ENCODE results near the gene CARS1.

The CARS1 gene

DNA sequence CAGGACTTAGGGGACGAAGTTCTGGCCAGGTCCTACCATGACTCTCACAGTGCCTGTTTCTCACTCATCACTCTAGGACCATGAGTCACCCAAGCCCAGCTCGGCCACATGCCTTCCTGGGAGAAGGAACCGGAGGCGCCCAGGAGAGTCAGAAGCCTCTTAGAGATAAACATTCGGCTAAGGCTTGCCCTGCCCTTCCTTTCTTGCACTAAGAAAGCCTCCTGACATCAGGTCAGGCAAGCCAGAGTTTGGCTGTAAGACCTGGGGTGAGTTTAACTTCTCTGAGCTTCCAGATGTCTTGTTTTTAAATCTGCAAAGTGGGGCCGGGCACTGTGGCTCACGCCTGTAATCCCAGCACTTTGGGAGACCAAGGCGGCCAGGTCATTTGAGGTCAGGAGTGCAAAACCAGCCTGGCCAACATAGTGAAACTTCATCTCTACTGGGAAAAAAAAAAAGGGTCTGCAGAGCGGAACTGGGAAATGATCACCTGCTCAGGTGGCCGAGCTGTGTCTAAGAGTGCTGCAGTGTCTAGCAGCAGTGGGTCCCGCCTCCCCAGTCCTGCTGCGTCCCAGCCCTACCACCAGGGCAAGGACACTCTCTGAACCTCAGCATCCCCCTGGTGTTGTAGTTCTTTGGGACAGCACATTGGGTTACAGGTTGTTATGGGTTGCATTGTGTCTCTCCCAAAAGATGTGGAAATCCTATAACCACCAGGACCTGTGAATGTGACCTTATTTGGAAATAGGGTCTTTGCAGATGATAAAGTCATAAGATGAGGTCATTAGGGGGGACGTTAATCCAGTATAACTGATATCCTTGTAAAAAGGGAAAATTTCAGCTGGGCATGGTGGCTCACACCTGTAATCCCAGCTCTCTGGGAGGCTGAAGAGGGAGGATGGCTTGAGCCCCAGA is 1.8 kb upstream of the CARS1 start:
- DNase-seq = peak; percentile 52

DNA sequence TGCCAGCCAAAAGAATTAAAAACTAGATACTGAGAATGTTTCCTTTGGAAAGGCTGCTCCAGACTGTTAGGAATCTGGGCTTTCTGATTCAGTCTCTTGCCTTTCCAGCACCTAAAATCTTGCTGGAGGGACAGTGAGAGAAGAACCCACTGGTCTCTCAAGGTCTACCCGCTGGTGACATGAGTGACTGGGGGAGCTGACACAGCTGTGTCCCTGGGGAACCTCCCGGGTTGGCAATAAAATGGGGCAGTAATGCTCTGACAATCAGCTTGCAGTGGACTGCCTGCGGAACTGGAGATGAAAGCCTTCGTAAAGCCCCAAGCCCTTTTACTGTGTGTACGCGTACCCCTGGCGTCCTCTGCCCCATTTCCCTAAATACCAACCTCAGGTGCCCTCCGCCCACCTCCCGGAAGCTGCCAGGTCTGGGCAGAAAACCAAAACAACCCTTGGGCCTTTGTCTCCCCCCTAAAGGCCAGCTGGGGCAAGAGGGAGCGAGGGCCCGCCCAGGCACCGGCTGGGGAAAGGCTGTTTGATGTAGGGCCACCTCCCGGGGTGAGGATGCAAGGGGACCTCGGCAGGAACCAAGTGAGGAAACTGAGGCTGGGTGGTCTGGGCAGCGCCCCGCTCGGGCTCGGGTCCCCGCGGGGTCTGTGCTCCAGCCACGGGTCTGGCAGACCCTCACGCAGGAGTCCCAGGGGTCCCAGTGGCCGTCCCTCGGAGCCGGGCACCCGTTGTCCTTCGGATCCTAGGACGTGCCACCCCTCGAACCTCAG is 741 bp downstream of the CARS1 start:
- DNase-seq = no peak

DNA sequence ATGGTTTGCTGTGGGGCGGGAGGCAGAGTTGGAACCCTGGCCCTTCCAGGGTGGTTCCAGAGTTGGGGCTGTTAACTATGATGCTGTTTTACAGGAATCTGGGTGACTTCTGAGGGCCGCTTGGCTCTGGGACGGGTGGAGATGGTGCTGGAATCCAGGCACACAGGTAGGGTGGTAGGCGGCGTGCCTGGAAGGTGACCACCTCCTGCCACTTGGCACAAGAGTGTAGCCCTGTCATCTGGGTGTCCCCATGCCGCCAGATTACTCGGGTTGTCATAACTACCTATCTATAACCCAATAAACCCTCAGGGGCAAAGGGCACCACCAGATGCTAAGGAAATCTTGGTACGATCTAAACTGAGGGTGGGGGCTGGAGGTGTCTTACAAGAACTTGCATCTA is 1.3 kb downstream of the CARS1 start:
- no peak for DNase-seq

DNA sequence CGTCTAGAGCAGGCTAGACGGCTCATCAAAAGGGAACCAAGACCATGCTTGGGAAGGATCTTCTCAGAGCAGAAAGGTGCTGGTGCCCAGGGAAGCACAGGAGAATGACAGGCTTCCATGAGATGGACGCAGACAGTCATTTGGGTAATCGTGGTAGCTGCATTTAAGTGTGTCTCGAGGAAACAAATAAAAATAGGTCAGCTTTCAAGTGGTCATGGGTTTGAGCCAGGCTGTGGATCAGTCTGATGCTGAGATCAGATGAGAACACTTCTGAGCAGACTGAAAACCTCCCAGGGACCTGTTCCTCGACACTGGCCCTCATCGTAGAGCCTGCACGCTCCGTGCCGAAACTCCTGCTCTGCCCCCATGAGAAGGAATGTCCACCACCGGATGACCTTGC is 4.7 kb downstream of the CARS1 start:
- DNase-seq = no peak

DNA sequence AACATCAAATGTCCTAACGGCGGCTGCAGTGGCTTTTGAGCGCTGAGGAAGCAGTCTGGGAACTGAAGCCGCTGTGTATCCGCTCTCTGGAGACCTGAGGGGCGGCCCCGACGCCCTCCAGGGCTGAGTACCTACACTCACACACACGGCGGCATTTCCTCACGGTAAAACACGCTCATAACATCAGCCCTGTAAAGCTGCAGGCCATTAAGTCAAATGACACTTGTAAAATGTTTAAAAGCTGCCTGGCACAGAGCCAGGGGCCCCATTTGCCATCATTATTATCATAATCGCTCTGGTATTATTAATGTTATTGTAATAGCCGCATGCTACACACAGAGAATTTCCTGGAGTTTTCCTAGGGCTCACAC is 5.1 kb downstream of the CARS1 start:
- no peak for DNase-seq

DNA sequence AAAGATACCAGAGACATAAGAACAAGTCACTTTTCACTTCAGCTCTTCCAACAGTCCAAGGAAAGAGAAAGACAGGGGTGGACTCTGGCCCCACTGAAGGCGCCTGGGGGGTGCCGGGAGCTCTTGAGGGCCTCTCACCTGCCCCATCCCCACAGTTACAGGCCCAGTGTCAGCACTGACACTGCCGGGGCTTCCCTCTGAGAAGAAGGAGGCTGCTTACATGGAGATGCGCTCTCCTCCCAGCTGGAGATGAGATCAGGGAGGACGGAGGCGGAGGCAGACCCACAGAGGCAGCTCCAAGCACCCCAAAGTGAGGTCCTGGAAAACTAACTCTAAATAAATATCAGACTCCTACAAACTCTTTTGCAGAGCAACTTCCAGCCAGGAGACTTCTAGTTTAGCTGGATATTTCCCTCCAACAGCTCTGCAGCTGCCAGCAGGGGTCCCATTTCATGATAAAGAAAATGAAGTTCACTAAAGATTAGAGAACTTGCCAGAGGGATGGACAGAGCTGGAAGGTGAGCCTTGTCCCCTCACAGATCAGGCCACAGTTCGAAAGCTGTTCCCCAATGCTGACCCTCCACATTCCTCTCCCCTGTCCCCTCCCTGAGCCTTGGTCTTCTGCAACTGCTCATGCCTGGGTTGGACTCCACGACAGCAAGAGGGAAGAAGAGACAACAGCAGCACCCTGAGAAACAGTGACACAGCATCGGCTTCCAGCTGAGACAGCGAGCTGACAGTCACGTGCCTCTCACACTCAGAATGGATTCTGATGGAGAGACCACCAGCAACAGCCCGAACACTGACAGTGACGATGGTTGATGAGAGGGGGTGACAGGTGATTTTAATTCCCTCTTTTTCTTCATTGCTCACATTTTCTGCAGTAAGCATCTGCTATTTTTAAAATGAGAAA is 5.8 kb downstream of the CARS1 start:
- DNase-seq = no peak

DNA sequence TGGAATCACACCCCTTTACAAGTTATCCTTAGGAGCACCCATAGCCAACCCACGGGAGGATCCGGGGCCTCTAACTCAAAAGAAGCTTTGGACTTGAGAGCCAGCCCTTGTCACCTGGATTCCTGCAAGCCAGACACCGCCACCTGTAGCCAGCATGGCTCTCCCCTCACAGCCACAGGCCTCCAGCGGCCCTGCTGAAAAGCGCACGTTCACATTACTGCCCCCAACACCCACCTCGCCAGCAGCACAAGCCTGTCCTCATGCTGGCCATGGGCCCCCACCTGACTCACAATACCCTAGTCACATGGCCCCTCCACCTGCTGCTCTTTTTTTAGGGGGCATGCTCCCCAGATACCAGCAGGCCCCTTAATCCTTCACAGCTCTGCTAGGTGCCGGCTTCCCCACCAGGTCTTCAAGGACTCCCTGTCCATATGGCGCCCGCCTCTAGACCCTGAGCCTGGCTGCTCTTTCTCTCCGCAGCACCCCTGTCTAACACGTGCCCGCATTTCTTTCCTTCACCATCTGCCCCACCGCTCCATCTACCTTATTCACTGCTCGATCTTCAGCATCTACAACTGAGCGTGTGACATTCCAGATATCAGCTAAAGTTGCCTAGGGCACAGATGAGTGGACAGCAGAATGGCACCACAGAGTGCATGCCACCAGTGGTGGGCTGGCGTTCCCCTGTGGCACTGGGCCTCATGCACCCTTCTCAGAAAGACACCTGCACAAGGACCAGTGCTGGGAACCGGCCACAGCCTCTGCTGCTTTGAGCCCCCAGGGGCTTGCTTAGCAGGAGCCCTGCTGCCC is 6.6 kb downstream of the CARS1 start:
- DNase-seq = no peak

DNA sequence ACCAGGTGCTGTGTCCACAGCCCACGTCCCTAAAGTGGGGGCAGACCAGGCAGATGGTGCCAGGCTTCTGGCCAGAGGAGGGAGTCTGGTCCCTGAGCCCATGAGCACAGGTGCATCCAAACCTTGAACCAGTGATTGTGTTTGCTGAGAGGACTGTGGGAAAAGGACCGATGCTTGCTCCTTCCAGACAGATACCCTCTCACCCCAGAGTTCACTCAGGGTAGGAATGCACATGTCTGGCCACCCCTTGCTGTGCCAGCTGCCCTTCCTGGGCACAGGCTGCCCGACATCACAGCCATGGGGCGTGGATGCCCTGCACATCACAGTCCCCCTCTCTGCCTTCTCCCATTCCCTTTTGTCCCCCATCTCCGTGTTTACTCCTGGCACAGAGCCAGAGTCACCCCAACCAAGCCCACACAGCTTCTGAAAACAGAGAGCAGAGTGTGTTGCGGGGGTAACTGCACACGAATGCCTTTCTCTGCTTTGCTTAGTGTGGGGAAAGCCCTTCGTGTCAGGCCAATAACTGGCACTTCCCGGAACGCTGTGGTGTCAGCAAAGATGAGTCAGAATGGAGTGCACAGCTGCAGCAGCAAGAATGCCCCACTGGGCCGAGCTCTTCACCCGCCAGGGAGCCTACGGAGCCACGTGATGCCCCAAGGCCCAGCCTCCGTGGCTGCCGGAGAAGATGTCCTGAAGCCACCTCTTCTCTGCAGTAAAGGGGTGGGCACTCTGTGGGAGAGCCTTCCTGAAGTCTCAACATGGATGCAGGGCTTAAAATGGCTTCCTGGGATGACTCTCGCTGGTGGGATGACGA is 7.6 kb downstream of the CARS1 start:
- DNase-seq = peak; percentile 91

DNA sequence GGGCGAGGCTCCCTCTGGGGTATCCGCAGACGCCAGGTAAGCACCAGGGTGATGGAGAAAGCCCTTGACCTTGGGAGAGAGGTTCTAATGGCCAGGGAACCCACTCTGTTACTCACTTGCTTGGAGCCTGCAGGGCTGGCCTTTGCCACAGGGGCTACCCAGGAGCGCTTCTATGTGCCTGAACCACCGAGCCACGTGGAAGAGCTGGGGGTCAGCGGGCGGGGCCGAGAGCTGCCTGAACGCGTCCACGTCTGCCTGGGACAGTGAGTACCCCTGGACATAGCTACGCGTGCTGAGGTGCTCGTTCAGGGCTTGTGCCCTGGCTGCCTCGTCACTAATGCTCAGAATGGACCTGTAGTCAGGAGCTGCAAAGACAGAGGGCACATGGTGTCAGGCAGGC is 9.6 kb downstream of the CARS1 start:
- DNase-seq = no peak

DNA sequence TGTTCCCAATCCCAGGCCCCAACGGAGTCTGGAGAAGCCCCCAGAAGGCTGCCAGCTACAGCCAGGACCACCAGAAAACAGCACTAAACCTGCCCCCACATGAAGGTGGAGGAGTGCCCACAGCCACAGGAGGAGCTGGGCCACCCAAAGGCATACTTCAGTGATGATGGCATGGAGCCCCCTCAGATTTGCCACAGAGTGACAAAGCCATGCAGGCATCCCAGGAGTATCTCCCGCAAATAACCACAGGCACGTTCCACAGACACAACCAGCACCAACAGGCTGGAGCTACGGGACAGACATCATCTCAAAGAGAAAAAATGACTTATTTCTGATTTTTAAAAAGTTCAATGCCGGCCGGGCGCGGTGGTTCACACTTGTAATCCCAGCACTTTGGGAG is 10.6 kb downstream of the CARS1 start:
- no peak for DNase-seq

DNA sequence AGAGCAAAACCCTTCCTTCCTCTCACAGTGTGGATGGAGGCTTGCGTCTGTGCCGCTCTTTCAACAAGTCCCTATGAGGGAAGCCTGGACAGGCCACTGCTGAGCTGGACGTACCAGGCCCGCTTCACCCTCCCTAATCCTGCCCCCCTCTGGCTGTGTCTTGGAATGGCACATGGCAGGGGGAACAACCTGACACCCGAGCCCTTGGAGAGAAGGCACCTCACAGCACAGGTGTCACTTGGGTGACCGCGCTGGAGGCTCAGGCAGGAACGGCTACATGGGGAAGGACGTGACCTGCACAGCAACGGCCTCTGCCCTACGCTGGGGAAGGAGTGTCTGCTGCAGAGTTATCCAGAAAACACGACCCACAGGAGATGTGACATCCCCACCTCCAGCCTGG is 11.0 kb downstream of the CARS1 start:
- no peak for DNase-seq

DNA sequence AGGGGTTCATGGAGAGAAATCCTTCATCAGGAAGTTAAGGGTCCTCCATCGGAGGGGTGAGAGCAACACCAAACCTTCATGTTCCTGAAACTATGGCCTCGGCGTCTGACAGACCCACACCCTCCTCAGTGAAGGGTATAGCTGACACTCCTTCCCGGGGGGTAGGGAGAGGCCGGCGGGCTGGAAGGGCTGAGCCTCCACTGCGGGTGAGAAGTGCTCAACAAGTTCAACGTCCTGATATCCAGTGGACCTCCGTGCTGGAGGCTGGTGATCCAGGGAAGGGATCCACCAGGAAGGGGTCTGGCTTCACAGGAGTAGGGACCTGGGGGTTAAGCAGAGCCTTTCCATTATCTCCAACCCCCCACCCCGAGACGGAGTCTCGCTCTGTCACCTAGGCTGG is 12.3 kb downstream of the CARS1 start:
- DNase-seq = no peak

DNA sequence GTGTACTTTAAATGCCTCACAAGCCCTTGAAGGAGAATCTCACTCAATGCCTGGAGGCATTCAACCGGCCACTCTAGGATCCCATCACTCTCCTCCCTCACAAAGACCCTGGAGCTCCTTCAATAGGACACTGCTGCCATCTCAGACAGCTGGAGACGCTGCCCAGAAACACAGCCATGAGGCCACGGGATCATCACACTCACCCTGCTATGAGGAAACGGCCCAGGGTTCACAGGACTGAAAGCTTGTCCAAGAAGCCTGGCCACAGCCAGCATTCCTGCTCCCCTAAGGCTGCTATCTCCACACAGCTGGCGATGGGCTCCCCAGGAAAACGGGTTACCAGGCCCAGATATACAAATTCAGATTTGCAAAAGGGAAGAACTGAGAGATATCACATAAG is 13.2 kb downstream of the CARS1 start:
- no peak for DNase-seq

DNA sequence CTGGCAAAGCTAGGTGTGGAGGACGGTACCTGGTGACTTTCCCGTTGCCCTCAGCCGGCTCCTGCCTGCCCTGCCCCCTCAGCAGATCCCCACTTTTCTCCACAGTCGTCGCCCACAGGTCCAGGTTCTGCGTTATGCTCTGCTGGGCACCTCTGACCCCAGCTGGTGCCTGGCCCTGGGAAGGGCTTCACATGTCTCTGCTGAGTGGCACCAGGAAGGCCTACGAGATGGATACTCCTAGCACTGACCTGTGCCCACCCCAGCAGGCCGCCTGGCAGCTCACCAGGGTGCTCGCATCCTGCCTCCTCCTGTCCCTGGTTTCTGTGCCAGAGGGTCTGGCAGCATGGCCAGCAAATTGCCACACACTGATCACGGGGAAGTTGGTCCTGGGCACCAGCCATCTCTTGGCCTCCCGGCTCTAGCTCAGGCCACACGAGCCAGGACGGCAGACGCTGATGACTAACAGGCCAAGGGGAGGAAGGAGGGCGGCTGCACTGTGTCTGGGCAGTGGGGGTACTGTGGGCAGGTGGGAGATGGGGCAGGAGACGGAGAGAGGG is 13.8 kb downstream of the CARS1 start:
- DNase-seq = no peak

DNA sequence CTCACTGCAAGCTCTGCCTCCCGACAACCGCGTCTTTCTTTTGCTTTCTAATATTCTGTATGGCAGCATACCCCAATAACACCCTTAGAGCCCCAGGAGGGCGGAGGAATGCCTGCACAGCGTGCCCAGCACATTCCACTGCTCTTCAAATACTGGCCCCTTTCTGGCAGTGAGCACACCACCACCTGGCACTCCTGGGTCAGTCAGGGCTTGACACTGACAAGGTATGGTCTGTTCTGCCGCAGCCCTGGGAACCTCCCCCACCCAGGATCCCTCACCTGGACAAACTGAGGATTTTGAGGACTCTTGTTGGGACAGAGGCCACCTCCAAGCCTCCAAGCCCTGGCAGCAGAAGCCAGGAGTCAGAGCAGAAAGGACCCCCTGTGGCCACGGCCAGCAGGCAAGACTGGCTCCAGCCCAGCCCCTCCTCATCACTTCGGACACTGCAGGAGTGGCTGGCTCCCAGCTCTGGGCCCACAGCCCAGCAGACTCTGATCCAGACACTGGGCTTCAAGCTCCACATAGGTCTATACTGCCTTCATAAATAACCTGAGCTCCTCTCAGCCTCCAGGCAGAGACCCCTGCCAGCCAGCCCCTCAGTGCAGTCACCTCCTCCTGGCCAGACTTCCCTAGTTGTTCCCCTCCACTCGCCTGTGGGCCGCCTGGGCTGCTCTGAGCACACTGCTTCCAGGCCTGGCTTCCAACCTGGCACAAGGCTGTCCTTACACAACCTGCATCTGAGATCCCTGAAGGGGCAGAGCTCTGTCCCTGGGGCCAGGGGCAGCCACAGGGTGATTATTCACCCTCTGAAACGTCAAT is 14.5 kb downstream of the CARS1 start:
- DNase-seq = no peak

DNA sequence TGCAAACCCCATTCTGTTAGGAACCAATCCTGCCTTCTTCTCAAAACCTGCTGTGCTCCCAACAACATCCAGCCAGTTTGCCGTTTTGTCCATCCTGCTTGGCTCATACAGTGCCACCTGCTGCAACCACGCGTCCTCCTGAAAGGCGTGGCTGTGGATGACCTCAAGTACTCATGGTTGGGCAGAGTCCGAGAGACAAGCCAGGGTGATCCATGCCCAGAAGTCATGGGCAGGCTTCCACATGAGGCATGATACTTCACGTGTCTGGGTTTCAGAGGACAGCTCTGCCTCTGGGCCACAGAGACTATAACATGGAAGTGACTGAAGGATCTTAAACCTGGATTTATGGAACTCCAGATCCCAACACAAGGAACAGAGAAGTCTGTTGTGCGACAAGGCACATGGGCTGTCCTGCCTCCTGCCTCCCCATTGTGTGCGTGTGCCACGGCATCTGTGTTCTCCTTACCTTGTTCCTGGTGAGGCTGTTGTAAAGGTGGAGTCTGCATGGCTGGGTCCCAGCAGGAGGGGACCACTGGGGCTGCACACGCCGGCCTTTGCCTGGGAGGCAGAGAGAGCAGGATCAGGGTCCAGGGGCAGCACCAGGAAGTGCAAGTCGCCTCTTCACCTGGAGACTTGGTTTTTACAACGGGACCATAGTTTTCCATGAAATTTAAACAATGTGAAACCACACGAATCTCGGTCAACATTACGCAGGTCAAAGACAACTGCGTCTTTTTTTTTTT is 15.4 kb downstream of the CARS1 start:
- no peak for DNase-seq

DNA sequence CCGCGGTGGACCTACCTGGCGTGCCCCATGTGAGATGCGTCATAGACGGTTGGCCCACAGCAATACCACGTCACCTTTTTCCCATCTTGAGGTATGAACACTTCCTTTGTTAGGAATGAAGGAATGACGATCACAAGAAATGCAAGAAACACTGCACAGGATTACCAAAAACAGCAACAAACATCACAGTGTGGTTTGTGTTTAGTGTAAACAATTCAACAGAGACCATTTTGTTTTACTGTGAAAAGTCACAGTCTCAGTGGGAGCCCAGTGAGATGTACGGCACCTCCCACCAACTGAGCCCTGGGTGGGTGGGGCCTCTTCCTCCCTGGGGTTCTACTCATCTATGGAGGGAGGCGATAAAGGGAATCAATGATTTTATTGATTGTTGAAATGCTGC is 16.3 kb downstream of the CARS1 start:
- no peak for DNase-seq

DNA sequence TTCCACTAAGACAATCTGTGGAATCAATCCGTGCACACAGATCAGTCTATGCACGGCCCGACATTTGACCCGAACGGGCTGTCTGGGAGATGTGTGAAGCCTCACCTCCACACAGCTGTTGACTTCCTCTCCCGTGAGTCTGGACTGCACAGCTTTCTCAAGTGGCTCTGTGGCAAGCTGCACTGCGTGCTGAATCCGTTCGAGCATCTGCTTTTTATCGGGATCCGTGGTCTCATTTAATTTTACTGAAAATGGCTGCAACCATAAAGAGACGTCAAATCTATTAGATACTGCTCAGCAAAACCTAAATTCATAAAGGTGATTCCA is 19.3 kb downstream of the CARS1 start:
- DNase-seq = no peak
